NOMO-1 treated with DMSO at 0.1 percent for 48 hours (cell line): ENCODE results near the gene CD2AP.
"Not testable (repeated sequence)": the region's sequence is repeated elsewhere in the genome, so short reads cannot be mapped to it uniquely, and the experiment has no call there.

ENCODE experiments used
- DNase-seq: peaks from one replicate; lab custom pipeline; 2025; ENCODE audit not compliant: unreplicated experiment; lab: John Stamatoyannopoulos, UW

CD2AP gene, protein sequence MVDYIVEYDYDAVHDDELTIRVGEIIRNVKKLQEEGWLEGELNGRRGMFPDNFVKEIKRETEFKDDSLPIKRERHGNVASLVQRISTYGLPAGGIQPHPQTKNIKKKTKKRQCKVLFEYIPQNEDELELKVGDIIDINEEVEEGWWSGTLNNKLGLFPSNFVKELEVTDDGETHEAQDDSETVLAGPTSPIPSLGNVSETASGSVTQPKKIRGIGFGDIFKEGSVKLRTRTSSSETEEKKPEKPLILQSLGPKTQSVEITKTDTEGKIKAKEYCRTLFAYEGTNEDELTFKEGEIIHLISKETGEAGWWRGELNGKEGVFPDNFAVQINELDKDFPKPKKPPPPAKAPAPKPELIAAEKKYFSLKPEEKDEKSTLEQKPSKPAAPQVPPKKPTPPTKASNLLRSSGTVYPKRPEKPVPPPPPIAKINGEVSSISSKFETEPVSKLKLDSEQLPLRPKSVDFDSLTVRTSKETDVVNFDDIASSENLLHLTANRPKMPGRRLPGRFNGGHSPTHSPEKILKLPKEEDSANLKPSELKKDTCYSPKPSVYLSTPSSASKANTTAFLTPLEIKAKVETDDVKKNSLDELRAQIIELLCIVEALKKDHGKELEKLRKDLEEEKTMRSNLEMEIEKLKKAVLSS

DNA sequence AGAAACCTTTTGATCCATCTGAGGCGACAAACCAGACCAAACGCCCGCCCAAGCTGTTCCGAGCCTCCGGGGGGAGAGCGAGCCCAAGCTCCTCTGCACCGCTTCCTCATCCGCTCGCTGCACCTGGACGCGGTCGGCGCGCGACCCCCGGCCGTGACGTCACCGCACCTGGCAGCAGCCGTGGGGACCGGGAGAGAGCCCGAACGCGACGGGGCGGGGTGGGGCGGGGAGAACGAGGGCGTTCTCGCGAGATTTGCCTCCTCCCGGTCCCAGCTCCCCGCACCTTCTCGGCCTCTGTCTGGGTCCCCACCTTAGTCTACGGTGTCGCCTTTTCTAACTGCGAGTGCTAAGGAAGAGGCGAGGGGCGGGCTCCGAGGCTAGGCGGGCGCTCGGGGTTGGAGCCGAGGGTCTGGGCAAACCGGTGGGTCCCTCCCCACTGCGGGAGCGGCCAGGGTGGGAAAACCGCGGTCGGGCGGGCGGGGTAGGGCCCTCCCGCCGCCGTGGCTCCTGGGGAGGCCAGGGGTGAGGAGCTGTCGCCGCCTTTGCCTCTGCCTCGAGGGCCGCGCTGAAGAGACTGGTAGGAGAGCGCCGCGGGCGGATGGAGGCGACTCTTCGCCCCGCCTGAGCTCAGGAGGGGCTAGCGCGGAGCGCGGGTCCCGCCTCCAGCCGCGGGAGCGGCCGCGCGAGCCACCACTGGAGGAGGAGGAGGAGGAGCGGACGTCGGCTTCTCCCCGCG, at the start of gene CD2AP:
CD2AP (plus strand) TSS at position 293 of the 736 bp plus-strand sequence. CDS start 456 bp downstream, outside the sequence.
- peak; percentile 75 for DNase-seq

DNA sequence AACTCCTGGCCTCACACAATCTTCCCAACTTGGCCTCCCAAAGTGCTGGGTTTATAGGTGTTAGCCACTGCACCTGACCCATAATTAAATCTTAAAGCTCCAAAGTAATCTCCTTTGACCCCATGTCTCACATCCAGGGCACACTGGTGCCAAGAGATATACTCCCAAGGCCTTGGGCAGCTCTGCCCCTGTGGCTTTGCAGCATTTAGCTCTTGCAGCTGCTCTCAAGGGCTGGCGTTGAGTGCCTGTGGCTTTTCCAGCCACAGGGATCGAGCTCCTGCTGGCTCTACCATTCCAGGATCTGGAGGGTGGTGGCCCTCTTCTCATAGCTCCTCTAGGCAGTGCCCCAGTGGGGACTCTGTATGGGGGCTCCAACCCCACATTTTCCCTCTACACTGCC, 49.3 kb upstream of the CD2AP start:
- no peak for DNase-seq

DNA sequence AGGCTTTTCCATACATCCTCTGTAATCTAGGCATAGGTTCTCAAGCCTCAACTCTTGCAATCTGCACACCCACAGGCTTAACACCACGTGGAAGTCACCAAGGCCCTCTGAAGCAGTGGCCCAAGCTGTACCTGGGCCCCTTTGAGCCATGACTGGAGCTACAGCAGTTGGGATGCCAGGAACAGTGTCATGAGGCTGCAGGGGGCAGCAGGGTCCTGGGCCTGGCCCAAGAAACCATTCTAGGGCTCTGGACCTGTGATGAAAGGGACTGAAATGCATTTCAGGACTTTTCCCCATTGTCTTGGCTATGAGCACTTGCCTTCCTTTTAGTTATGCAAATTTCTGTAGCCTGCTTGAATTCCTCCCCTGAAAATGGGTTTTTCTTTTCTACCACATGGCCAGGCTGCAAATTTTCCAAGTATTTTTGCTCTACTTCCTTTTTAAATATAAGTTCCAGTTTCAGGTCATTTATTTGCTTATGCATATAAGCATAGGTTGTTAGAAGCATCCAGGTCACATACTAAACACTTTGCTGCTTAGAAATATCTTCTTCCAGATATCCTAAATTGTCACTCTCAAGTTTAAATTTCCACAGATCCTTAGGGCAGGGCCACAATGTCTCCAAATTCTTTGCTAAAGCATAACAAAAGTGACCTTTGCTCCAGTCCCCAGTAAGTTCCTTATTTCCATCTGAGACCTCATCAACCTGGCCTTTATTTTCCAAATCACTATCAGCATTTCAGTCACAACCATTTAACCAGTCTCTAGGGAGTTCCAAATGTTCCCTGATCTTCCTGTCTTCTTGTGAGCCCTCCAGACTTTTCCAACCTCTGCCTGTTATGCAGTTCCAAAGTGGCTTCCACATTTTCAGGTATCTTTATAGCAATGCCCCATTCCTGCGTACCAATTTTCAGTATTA, 48.6 kb upstream of the CD2AP start:
- no peak for DNase-seq

DNA sequence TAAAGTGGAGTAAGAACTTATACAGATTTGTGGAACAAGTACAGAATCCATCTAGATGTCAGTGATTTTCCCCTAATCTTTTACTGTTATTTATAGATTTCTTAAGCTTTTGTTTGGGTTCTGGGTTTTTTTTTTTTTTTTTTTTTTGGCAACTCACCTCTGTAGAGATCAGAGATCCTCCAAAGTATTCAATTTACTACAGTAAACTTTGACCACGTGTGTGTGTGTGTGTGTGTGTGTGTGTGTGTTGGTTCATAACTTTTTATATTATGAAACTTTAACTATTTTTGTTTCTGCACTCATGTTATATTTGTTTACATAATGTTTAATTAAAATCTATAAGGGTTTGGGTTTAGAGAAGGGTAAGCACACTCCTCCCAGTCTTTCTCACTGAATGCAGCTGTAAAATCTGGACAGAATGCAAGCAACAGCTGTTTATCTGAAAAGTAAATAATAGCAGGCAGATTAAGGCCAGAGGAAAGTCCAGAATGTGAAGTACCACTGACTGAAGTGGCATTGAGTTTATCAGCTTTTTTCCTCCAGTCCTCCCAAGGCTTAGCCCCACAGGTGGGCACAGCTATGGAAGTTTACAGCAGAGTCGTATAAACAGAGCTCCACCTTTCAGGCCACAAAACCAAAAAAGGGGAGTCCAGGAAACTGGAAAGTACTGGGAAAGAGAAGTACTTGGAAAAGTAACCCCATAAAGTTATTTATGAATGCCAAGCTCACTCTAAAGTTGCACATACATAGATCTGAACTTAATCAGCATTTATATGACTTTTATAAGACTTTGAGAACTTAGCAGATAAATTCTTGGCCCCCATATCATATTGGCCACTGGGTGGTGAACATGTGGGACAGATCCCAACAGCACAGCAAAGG, 43.0 kb upstream of the CD2AP start:
- DNase-seq: no peak

DNA sequence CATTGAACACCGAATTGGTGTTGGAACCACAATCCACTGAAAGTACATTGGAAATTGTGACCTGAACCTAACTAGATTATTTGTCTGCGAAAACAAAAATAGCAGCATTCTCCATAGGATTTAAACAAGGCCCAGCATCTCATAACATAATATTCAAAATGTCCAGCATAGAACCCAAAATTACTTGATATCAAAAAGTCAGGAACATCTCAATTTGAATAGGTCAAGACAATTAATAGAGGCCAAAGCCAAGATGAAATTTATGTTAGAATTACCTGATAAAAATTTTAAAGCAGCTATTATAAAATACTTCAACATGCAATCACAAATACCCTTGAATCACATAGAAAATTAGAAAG, 42.4 kb upstream of the CD2AP start:
- no peak for DNase-seq

DNA sequence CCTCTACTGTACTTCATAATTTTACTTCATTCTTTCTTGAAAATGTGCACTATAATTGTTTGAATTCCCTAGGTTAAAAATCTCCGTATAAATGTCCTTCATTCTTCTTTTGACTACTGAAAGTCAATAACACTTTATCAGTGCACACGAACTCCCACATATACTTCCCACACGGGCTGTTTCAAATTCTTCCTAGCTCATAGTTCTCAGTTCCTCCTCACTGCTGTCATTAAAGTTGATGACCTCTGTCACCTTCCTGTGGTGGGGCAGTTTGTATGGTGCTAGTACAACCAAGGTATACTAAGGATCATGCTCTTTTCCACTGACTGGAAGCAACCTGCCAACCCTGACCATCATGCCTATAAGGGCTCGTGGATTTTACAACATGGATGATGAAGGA, 40.0 kb upstream of the CD2AP start:
- peak; percentile 65 for DNase-seq

DNA sequence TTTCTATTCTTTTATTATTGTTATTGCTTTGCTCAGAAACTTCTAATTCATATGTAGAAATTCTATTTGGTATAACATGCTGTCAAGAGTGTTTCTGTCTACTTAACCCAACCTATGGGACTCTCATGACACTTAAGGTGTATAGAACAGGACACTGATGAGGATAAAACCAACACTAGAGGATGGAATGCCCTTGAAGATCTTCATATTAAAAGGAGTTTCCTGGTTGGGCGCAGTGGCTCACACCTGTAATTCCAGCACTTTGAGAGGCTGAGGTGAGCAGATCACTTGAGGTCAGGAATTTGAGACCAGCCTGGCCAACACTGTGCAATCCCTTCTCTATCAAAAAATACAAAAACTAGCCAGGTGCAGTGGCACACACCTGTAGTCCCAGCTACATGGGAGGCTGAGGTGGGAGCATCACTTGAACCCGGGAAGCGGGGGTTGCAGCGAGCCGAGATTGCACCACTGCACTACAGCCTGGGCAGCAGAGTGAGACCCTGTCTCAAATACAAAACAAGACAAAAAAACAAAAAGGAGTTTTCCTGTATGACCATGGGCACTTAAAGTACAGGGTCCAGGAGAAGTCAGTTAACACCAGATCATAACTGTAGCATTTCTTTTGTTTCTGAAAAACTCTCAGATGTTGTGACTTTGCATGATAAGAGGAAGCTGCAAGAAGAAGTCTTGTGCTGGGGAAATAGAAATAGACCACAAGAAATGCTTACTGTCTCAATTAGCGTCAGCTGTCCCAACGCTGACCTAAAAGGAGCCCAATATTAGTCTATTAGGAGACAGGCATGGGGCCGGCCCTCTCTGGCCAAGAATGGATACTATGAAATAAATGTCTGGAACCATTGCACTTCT, 38.9 kb upstream of the CD2AP start:
- peak; percentile 80 for DNase-seq

DNA sequence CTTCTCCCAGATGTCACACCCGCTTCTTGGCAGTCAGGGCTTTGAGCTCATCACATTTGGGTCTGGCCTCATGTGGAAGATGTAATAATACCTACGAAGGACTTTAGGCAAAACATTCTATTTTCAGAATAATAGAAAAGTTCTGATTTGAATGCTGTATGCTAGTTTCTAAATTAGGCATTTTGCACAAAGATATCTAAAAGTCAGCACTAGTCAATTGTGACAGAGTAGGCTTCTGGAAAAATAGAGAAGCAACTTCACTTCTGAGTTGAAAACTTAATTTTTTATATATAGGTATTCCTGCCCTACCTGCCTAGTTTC, 38.3 kb upstream of the CD2AP start:
- no peak for DNase-seq

DNA sequence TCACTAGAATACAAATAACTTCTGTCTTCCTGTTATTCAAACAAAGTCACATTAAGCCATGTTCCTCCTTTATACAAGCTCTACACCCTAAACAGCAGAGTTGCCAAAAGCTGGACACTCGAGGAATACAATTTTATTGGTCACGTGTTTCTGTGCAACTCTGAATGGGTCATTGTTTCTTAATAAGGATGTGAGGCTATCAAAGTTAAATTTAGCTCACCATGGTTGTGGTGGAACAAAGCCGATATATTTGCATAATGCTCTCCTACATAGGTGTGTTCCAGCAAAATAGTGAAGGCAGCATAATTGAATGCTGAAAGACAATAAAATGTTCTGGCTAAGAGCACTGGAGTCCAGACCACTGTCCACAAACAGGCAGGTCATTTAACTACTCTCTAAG, 36.9 kb upstream of the CD2AP start:
- DNase-seq: peak; percentile 3

DNA sequence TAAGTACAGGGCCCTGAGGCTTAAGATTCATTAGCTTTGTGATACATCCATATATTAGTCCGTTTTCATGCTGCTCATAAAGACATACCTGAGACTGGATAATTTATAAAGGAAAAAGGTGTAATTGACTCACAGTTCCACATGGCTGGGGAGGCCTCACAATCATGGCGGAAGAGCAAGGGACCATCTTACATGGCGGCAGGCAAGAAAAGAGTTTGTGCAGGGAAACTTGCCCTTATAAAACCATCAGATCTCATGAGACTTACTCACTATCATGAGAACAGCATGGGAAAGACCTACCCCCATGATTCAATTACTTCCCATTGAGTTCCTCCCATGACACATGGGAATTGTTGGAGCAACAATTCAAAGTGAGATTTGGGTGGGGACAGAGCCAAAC, 32.6 kb upstream of the CD2AP start:
- not testable (repeated sequence) for DNase-seq

DNA sequence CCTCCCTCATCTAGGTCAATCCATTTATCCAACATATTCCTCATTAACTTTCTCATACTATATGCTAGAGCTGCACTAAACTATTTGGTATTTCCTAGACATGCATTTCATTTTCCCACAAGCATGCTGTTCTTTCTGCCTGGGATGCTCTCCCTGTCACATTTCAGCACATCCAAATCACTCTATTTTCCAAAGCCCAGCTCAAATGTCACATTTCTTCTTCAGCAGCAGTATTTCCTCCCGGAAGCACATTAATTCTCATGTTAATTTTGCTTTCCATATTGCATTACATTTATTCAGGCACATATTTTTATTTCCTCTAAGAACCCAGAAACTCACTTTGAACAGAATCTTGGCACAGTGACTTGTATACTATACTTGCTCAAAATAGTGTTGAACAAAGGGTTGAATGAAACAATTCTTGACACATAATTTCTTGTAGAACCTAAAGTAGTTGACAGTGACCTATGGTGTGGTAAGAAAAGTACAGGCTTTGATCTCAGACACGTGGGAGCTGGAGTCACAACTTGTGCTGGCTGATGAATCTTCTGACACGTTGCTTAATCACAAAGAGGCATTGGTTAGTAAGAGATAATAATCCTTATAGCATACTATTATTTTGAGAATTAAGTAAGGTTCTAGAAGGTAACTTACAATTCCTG, 30.8 kb upstream of the CD2AP start:
- DNase-seq: peak; percentile 26

DNA sequence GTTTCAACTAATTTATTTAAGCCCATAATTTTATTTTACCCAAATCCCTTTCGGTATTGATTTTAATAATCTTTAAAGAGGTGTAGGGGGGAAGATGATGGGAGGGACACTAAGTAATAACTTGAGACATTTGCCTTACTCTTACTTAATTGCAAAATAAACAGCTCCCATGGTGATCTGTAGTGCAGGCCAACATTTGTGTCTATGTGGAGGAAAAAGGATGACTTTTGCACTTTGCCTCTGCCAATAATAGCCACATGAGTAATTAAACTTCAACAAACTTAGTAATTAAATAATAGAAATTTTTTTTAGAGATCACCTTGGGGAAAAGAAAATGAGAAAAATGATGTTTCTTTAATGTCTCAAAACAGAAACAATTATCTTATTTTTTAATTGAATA, 29.9 kb upstream of the CD2AP start:
- no peak for DNase-seq

DNA sequence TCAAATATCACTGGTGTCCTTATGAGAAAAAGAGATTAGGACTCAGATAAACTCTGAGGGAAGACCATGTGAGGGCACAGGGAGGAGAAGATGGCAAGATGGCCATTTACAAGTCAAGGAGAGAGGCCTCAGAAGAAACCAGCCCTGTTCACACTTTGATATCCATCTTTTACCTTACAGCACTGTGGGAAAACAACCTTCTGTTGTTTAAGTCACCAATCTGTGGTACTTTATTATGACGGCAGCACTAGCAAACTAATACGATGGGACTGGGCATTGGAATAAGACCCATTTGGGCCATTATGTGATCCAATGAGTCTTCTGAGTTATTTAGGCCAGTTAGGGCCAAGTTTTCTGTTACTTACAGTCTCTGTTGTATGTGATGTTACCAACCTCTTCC, 26.4 kb upstream of the CD2AP start:
- DNase-seq: no peak

DNA sequence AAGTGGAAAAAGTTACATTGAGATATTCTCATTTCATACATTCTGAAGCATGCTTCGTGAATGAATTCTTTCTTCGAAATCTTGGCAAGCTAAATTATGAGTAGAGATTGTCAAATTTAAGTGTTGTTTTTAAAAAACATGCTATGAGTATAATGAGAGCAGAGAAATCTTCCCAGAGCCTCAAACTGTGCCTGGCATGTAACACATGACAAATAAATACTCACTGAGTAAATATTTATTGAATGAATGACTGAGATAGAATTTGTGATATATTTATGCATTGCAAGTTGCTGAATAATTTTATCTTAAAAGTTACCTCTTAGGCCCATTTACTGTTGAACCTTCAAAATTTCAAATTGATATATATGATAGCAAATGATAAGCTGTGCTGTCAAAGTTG, 24.7 kb upstream of the CD2AP start:
- no peak for DNase-seq

DNA sequence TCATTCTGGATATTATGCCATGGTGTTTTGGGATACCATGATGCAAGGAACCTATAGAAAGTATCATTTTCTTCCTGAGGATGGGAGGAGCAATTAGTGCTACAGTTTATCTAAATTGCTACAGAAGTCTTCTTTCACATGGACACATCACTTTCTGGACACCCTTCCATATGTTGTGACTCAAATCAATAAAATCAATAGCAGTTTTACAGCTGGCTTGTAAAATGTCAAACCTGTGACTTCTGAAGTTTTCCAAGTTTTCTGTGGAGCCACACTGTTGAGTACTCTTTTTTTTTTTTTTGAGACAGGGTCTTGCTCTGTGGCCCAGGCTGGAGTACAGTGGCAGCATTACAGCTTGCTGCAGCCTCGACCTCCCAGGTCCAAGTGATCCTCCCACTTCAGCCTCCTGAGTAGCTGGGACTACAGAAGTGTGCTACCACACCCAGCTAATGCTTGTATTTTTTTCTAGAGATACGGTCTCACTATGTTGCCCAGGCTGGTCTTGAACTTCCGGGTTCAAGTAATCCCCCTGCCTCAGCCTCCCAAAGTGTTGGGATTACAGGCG, 24.1 kb upstream of the CD2AP start:
- DNase-seq: no peak

DNA sequence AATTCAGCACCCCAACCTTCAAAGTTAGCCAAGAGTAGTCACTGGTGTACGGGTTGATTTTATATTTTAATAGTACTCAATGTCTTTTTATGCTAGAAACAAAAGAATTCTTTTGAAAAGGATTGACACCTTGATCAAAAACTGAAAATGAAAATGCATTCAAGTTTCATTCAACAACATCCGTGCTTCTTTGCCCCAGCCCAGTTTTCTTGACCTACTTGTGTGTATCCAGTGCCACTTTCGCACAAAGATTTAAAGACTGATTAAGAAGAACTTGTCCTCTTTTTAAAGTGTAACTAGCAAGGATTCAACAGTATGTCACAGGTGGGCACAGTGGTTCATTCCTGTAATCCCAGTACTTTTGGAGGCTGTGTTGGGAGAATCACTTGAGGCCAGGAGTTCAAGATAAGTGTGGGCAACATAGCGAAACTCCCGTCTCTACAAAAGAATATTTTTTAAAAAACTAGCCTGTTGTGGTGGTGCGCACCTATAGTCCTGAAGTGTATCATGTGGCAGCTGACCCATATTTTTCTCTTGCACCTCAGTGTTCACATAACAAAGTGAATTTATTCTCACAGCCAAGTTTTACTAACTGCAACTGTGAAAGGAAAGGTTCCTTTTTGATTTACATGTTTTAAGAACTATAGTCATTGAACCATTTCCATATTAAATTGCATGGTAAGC, 22.7 kb upstream of the CD2AP start:
- no peak for DNase-seq

DNA sequence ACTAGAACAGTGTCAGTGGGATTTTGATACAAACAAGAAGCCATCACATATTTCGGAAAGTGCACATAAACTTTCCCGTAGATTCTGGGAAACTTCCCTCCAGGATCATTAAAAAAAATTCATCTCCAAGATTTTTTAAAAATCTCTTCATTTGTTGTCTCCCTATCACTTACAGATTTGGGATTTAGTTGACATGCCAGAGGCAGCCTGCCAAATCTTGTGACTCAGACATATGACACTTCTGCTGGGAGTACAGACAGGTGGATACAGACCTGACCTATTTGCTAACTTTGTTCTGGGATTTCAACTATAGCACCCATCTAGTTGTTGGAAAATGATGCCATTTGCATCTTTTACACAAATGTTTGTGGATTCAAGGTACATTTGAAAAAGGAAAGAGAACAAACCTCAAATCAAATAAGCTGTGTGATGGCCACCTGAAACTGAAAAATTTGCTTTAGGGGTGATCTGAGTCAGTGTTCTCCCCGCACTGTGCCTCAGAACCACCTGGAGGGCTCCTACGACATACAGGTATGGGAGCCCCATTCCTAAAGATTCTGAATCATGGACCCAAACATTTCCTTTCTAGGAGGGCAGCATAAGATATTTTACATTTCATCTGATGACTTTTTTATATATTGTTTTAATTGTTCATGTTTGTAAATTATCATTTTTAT, 21.9 kb upstream of the CD2AP start:
- DNase-seq: no peak
